ENCODE measurements around the gene COL23A1. TPM values are rescaled to one million over a fixed set of nuclear protein-coding genes. Genes with fewer than 3 reads are reported as not detected.

COL23A1 gene
- polyA plus RNA-seq, 1 donor (not counting 4 experiments of a cell fraction or from before 2014, with no cell fraction given): not detected

- no peak overlapping the region for H3K4me3 ChIP-seq (ENCODE audit: control insufficient read depth in 2 of 3, extremely low read depth in 1 of 3, insufficient read depth in 2 of 3, low read depth in 1 of 3, low read length in 3 of 3)
Measured at GRCh38 chr5:178383919-178384815, 206.0 kb downstream of the COL23A1 start.

GRCh38 chr5:178383301-178383918 lies 206.8 kb downstream of the COL23A1 start:
- no peaks in the 10 kb centered on the region for H3K4me1 ChIP-seq (ENCODE audit: control insufficient read depth, extremely low read depth, insufficient read depth, low read length)
- H3K4me3 ChIP-seq (ENCODE audit: control insufficient read depth in 2 of 3, extremely low read depth in 1 of 3, insufficient read depth in 2 of 3, low read depth in 1 of 3, low read length in 3 of 3): no peak overlapping the region
- no peak overlapping the region for H3K9ac ChIP-seq (ENCODE audit: control insufficient read depth, extremely low read depth, insufficient read depth, low read length)
- no peak overlapping the region for H3K27ac ChIP-seq (ENCODE audit: control insufficient read depth, insufficient read depth, low read length)
- TF ChIP-seq EZH2 (IDR thresholded peaks at IDR 0.05; ENCODE audit: low read length): no peak
- TF ChIP-seq CTCF (optimal IDR thresholded peaks at IDR 0.05 in 1 of 3, IDR thresholded peaks at IDR 0.05 in 1 of 3, conservative IDR thresholded peaks at IDR 0.05 in 1 of 3; ENCODE audit: extremely low read depth in 1 of 3, insufficient read depth in 2 of 3, low read length in 3 of 3): no peak
- FAIRE-seq (no peak), DNase-seq (ENCODE audit: low read depth, low spot score) (no peak)
- H3K9me1 ChIP-seq (ENCODE audit: control insufficient read depth, extremely low read depth, insufficient read depth, low read length): no peaks in the 10 kb centered on the region
- no peaks in the 10 kb centered on the region for H4K20me1 ChIP-seq (ENCODE audit: control insufficient read depth, extremely low read depth, insufficient read depth, low read length)
- no peaks in the 10 kb centered on the region for H3K79me2 ChIP-seq (ENCODE audit: control insufficient read depth, insufficient read depth, low read length)
- no peaks in the 10 kb centered on the region for H3K9me3 ChIP-seq (ENCODE audit: control insufficient read depth, low read depth, low read length)
- dilution Hi-C loops (cut with MboI; ENCODE audit: extremely low pct_ligation_motif_present, low sequenced_read_pairs): no loop called here
- H3K4me2 ChIP-seq (ENCODE audit: control insufficient read depth, extremely low read depth, insufficient read depth, low read depth, low read length): no peak overlapping the region
- H3K27me3 ChIP-seq (ENCODE audit: control insufficient read depth, extremely low read depth, insufficient read depth, low read length): no peaks in the 10 kb centered on the region
- no peak overlapping the region for H2AFZ ChIP-seq (ENCODE audit: control insufficient read depth, low read length)
- H3K36me3 ChIP-seq (ENCODE audit: control insufficient read depth in 2 of 2, extremely low read depth in 1 of 2, insufficient read depth in 2 of 2, low read length in 2 of 2): no peaks in the 10 kb centered on the region

More at GRCh38 chr5:178383919-178384815, 206.0 kb downstream of the COL23A1 start:
- Histone ChIP-seq H4K20me1 (ENCODE audit: control insufficient read depth, extremely low read depth, insufficient read depth, low read length) (no peaks in the 10 kb centered on the region), H3K4me2 (ENCODE audit: control insufficient read depth, extremely low read depth, insufficient read depth, low read depth, low read length) (no peak overlapping the region), H3K36me3 (ENCODE audit: control insufficient read depth in 2 of 2, extremely low read depth in 1 of 2, insufficient read depth in 2 of 2, low read length in 2 of 2) (no peaks in the 10 kb centered on the region), H2AFZ (ENCODE audit: control insufficient read depth, low read length) (no peak overlapping the region), H3K9me3 (ENCODE audit: control insufficient read depth, low read depth, low read length) (no peaks in the 10 kb centered on the region), H3K27me3 (ENCODE audit: control insufficient read depth, extremely low read depth, insufficient read depth, low read length) (no peaks in the 10 kb centered on the region), H3K9me1 (ENCODE audit: control insufficient read depth, extremely low read depth, insufficient read depth, low read length) (no peaks in the 10 kb centered on the region), H3K4me1 (ENCODE audit: control insufficient read depth, extremely low read depth, insufficient read depth, low read length) (no peaks in the 10 kb centered on the region), H3K79me2 (ENCODE audit: control insufficient read depth, insufficient read depth, low read length) (no peaks in the 10 kb centered on the region), H3K9ac (ENCODE audit: control insufficient read depth, extremely low read depth, insufficient read depth, low read length) (no peak overlapping the region), H3K27ac (ENCODE audit: control insufficient read depth, insufficient read depth, low read length) (no peak overlapping the region)
- dilution Hi-C loops (cut with MboI; ENCODE audit: extremely low pct_ligation_motif_present, low sequenced_read_pairs): no loop called here
- DNase-seq (ENCODE audit: low read depth, low spot score) (no peak), FAIRE-seq (no peak)
- no peak for TF ChIP-seq EZH2 (IDR thresholded peaks at IDR 0.05; ENCODE audit: low read length)
- TF ChIP-seq CTCF (optimal IDR thresholded peaks at IDR 0.05 in 1 of 3, IDR thresholded peaks at IDR 0.05 in 1 of 3, conservative IDR thresholded peaks at IDR 0.05 in 1 of 3; ENCODE audit: extremely low read depth in 1 of 3, insufficient read depth in 2 of 3, low read length in 3 of 3): no peak
